ENCODE data around the gene AOPEP. TPM values are rescaled to one million over a fixed set of nuclear protein-coding genes. Genes with fewer than 3 reads are reported as not detected.

Gene AOPEP
- polyA plus RNA-seq, 1 of the 3 experiments (the other 2 are of a cell fraction), result 54.6 TPM

GRCh38 chr9:95130484-95130883 is 404.0 kb downstream of the AOPEP start (continued):
- TF ChIP-seq CTCF (IDR thresholded peaks at IDR 0.05), result no peak
- TF ChIP-seq ELF1 (IDR thresholded peaks at IDR 0.05), result no peak
- no peak for TF ChIP-seq RXRA (IDR thresholded peaks at IDR 0.05; ENCODE audit: borderline replicate concordance, low read depth)
- TF ChIP-seq RAD21 (IDR thresholded peaks at IDR 0.05; ENCODE audit: low read length), result no peak
- no peak for TF ChIP-seq JUND (IDR thresholded peaks at IDR 0.05)
- no peak for TF ChIP-seq RFX5 (IDR thresholded peaks at IDR 0.05; ENCODE audit: low read length)
- no peak for TF ChIP-seq USF1 (IDR thresholded peaks at IDR 0.05; ENCODE audit: borderline replicate concordance, low read depth)
- TF ChIP-seq RCOR1 (IDR thresholded peaks at IDR 0.05; ENCODE audit: low read length), result no peak

GRCh38 chr9:95131023-95131943 is 404.8 kb downstream of the AOPEP start:
- no peaks in the 10 kb centered on the region for H3K36me3 ChIP-seq (replicated peaks in 1 of 2; ENCODE audit: control insufficient read depth in 1 of 2, insufficient read depth in 2 of 2, low read length in 1 of 2)
- H3F3A ChIP-seq (replicated peaks; ENCODE audit: insufficient read depth), result peaks cover 10% of the 10 kb centered on the region
- 20% methylated on average over 7 of the region's 7 CpGs for WGBS (ENCODE audit: low lambda C conversion rate)
- peaks cover 5 to 75% of the 10 kb centered on the region in 2 experiments for H3K4me1 ChIP-seq (ENCODE audit: control insufficient read depth in 1 of 2, insufficient read depth in 2 of 2, low read depth in 1 of 2, low read length in 1 of 2)
- no peaks in the 10 kb centered on the region for H3K27me3 ChIP-seq (ENCODE audit: insufficient read depth)
- no peaks in the 10 kb centered on the region for H4K20me1 ChIP-seq (ENCODE audit: insufficient read depth)
- ChIA-PET CTCF (interaction anchor here (0.6 to 12.5 kb wide), 61 partner anchors 8 to 1087 kb away, joined by 3 to 229 read pairs (median 5); no protein-coding TSS in a partner anchor), POLR2A (interaction anchor here (1.4 kb wide), 1 partner anchor 450 kb away, joined by 5 read pairs; no protein-coding TSS in a partner anchor)
- no peak overlapping the region for H3K4me2 ChIP-seq
- H2AFZ ChIP-seq (ENCODE audit: low read depth), result no peak overlapping the region; the same call in 1 of the 2 replicates
- H3K79me2 ChIP-seq (ENCODE audit: insufficient read depth), result no peaks in the 10 kb centered on the region
- TF ChIP-seq MAX (IDR thresholded peaks at IDR 0.05; ENCODE audit: low read depth) (no peak), SMC3 (IDR thresholded peaks at IDR 0.05; ENCODE audit: low read depth, low read length) (peak; percentile 78), NFIC (IDR thresholded peaks at IDR 0.05; ENCODE audit: borderline replicate concordance) (no peak), FOSL2 (IDR thresholded peaks at IDR 0.05; ENCODE audit: borderline replicate concordance, low read depth) (no peak), FOXM1 (IDR thresholded peaks at IDR 0.05; ENCODE audit: low read depth) (no peak), MXI1 (IDR thresholded peaks at IDR 0.05; ENCODE audit: low read depth, low read length) (no peak), RXRA (IDR thresholded peaks at IDR 0.05; ENCODE audit: borderline replicate concordance, low read depth) (no peak), GATA2 (CRISPR knock-in tag; IDR thresholded peaks at IDR 0.05) (no peak), EP300 (IDR thresholded peaks at IDR 0.05; ENCODE audit: borderline replicate concordance in 1 of 2, low read depth in 1 of 2, low read length in 1 of 2) (no peak), ELF1 (IDR thresholded peaks at IDR 0.05) (no peak), RFX5 (IDR thresholded peaks at IDR 0.05; ENCODE audit: low read length) (no peak), USF1 (IDR thresholded peaks at IDR 0.05; ENCODE audit: borderline replicate concordance, low read depth) (no peak), PBX3 (IDR thresholded peaks at IDR 0.05) (no peak), RCOR1 (IDR thresholded peaks at IDR 0.05; ENCODE audit: low read length) (peak; percentile 19; the same call in 1 of the 2 replicates), RAD21 (IDR thresholded peaks at IDR 0.05; ENCODE audit: low read length) (peak; percentile 88), SIN3A (IDR thresholded peaks at IDR 0.05; ENCODE audit: borderline replicate concordance, low read depth, low read length) (no peak), CTCF (IDR thresholded peaks at IDR 0.05) (peak; percentile 92), JUND (IDR thresholded peaks at IDR 0.05) (no peak), USF2 (IDR thresholded peaks at IDR 0.05; ENCODE audit: borderline replicate concordance, low read depth, low read length) (no peak)
- peak overlapping the region in 1 of 2 experiments; percentile 16; a peak in 1 of 4 replicates for H3K4me3 ChIP-seq (ENCODE audit: low read depth in 2 of 2, low read length in 1 of 2)
- peak; percentile 70 for DNase-seq
- H3K9me2 ChIP-seq, result no peaks in the 10 kb centered on the region
- peak overlapping the region in 1 of 2 experiments; percentile 99; a peak in 2 of 4 replicates for H3K27ac ChIP-seq (ENCODE audit: low read depth in 2 of 2, low read length in 1 of 2)
- H3K9ac ChIP-seq, result no peak overlapping the region
- no peaks in the 10 kb centered on the region for H3K9me3 ChIP-seq
